GM19438 (cell line): ENCODE data around the gene DENND4B.
"Not testable (repeated sequence)": the region's sequence is repeated elsewhere in the genome, so short reads cannot be mapped to it uniquely, and the experiment has no call there.

ENCODE experiments used
- ATAC-seq: cut with Tn5 transposase; IDR thresholded peaks from one replicate; pipeline ENCODE4 v1.9.1; 2021; ENCODE audit warnings: low read depth; ENCODE audit not compliant: unreplicated experiment

Gene DENND4B, protein sequence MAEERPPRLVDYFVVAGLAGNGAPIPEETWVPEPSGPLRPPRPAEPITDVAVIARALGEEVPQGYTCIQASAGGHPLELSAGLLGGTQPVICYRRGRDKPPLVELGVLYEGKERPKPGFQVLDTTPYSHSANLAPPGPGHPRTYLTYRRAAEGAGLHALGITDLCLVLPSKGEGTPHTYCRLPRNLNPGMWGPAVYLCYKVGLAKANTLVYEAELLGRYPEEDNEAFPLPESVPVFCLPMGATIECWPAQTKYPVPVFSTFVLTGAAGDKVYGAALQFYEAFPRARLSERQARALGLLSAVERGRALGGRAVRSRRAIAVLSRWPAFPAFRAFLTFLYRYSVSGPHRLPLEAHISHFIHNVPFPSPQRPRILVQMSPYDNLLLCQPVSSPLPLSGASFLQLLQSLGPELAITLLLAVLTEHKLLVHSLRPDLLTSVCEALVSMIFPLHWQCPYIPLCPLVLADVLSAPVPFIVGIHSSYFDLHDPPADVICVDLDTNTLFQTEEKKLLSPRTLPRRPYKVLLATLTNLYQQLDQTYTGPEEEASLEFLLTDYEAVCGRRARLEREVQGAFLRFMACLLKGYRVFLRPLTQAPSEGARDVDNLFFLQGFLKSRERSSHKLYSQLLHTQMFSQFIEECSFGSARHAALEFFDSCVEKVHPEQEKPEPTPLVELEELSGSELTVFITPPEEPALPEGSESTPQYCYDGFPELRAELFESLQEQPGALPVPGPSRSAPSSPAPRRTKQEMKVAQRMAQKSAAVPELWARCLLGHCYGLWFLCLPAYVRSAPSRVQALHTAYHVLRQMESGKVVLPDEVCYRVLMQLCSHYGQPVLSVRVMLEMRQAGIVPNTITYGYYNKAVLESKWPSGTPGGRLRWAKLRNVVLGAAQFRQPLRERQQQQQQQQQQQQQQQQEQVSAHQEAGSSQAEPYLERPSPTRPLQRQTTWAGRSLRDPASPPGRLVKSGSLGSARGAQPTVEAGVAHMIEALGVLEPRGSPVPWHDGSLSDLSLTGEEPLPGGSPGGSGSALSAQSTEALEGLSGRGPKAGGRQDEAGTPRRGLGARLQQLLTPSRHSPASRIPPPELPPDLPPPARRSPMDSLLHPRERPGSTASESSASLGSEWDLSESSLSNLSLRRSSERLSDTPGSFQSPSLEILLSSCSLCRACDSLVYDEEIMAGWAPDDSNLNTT (N-terminal part only)

DNA sequence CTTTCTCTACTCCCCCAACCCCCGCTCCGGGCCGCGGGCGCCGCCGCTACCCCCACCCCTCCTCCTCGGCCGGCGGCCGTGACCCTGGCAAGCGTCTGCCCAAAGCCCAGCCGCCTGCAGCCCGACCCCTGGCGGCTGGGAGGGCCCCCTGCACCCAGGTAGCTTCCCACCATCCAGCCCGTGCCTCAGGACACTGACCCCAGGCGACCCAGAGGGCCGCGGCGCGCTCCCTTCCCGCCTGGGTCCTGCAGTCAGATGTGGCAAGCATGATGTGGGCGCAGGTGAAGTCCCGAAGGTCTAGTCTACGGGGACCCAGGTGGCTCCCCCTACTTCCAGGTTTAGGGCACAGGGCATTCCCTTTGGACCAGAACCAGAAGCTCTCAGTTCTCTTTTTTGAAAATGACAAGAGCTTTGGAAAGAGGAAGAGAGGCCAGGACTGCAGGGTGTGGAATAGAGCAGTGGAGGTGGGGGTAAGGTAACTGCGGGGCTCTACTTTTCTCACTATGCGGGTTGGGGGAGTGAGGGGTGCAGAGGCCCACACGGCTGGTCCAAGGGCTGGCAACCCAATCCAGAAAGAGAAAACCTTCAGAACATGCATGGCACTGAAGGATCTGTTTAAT, at the start of gene DENND4B:
Gene DENND4B (minus strand): TSS at position 97 of the 620 bp plus-strand sequence. CDS start 2,344 bp downstream, outside the sequence.
- peak; percentile 65 for ATAC-seq

DNA sequence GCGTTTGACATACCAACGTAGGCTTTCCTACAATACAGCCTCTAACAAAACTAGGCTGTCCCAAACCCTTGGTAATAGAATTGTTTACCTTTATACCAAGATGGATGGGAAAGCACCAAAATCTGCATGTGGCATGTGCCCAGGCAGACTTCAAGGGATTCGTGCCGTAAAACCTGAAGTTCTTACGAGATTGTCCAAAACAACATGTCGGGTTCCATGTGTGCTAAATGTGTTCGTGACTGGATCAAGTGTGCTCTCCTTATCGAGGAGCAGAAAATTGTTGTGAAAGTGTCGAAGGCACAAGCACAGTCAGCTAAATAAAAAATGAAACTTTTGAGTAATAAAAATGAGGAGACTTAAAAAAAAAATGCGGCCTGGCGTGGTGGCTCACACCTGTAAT, 49.1 kb upstream of the DENND4B start:
- ATAC-seq: no peak

DNA sequence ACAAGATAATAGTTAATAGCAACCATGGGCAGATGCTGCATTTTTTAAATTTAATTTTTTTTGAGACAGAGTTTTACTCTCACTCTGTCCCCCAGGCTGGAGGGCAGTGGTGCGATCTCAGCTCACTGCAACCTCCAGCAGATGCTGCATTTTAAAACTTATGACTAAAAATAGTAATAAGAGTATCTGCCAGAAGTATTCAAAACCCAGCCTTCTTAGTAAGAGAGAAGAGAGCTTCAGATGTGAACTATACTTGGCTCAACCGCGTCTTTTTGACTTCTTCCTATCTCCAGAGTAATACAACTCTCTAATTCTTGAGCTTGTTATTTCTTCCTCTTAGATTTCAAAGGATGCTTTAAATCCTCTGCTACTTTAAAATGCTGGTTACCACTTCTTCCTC, 48.7 kb upstream of the DENND4B start:
- ATAC-seq: no peak

DNA sequence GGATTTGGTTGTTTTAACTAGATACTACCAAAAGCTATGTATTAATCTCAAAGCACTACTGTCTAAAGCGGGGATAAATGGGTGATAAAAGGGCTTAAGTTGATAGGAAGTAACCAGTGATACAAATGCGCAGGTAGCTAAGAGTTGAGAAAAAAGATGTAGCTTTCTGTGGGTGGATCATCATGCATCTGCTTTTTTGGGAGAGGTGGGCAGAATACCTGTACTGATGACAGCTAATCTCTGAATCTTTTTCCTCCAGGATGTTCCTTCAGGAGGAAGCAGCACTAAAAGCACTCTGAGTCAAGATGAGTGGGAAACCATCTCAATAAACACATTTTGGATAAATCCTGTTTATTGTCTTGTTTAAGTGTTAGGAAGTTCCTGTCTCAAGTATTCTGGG, 45.3 kb upstream of the DENND4B start:
- no peak for ATAC-seq

DNA sequence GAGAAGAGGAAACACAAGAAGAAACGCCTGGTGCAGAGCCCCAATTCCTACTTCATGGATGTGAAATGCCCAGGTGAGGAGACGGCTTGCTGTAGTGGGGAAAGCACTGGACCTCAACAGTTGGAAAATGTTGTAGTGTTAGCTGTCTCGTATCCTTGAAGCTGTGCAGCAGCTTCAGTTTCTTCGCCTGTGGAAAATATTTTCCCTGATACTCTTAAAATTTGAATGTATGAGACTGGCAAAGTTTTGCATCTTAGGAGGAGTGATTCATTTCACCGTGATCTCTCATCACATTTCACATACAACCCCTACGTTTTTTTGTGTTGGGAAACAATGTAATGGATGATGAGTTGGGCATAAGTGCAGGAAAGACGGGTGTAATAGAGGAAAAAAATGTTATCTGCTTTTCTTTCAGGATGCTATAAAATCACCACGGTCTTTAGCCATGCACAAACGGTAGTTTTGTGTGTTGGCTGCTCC, 44.7 kb upstream of the DENND4B start:
- ATAC-seq: no peak

DNA sequence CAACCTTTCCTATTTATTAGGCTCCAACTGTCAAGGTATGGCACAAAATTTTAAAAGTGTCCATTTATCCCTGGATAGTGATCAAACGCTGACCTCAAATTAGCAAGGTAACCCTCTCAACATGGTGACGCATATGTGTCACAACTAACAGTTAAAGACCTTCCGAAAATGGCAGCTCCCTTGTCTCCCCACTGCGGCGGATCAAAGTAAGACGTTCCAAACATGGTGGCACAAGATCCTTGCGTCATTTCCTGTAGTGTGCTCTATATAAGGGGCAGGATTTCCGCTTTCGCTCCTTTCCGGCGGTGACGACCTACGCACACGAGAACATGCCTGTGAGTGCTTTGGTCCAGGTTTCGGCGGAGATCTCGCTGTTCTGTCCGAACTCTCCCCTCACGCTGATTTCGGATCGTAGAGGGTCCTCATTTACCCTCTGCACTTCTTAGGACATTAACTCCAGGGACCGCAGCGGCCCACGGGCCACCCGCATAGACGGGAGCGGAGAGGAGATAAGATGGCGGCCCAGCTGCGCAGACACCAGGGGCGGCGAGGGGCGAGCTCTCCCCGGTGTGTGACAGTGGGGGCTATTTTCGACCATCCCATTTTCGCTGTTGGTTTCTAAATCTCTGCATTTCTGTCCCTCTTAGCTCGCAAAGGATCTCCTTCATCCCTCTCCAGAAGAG, 44.1 kb upstream of the DENND4B start, which contains the start of gene RPS27:
Gene RPS27 (plus strand): TSS at position 295 of the 683 bp plus-strand sequence. CDS start 35 bp downstream, at position 330.
- ATAC-seq: peak; percentile 52

DNA sequence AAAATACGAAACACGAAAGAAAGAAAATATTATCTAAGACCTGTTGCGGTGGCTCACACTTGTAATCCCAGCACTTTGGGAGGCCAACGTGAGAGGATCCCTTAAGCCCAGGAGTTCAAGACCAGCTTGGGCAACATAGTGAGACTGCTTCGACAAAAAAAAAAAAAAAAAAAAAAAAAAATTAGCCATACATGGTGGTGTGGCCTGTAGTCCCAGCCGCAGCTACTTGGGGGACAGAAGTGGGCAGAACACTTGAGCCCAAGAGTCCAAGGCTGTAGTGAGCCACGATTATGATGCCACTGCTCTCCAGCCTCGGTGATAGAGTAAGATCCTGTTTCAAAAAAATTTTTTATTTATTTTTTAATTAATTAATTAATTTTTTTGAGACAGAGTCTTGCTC, 41.1 kb upstream of the DENND4B start:
- ATAC-seq: no peak

DNA sequence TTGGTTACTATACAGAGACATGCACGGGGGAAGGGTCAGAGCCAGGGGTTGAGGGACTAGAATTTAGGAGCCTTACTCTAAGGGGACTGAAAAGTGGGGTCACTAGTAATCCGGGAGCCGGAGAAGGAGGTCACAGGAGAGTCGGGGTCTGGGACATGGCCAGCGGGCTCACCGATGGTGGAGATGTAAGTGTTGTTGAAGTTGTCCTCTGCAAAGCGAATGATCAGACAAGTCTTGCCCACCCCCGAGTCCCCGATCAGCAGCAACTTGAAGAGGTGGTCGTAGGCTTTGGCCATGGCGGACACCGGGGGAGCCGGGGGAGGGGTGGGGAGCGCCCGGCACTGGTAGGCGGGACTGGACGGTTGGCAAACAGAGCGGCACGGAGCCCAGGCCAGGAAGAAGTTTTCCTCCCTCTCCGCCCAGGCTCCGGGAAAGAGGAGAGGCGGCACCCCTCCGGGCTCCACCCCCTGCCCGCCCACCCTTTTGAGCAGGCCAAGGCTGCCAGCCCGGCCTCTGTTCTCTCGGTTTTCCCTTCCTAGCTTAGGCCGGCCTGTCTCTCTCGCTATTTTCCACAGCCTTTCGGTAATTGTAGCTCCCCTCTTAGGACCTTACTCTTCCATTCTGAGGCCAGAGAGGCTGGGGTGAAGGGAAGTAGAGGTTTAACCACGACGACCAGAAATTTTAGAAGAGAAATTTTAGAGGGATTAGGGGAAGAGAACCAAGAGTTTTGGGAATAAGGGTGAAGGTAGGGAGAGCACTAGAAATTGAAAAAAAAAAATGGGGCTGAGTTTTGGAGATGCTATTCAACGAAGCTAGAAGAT, 39.6 kb upstream of the DENND4B start, which contains the start of gene RAB13:
Gene RAB13 (minus strand): TSS at position 399 of the 821 bp plus-strand sequence. CDS start 103 bp downstream, at position 296.
- no peak for ATAC-seq

DNA sequence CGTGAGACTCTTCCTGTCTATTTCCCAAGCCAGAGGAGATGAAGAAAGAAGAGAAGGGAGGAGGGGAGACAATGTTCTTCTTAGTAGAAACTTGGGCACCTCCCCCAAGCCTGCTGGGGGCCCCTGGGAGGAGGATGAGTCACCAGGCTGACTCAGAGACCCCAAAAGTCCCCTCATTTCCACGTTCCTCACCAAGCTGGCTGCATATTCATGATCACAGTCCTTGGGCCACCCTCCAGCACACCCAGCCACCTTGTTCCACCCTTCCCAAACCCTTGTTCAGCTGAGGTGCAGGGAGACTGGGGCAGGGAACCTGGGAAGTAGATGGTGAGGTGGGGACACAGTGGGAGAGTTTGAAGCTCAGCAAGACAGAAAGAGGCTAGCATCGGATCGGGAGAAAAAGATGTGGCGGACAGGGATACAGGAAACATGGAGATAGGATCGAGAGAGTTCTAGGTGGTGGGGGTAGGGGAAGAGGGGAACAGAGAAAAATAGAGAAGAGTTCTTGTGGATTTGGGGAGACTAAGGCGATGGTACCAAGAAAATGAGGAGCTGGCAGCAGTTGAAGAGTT, 38.9 kb upstream of the DENND4B start:
- ATAC-seq: no peak

DNA sequence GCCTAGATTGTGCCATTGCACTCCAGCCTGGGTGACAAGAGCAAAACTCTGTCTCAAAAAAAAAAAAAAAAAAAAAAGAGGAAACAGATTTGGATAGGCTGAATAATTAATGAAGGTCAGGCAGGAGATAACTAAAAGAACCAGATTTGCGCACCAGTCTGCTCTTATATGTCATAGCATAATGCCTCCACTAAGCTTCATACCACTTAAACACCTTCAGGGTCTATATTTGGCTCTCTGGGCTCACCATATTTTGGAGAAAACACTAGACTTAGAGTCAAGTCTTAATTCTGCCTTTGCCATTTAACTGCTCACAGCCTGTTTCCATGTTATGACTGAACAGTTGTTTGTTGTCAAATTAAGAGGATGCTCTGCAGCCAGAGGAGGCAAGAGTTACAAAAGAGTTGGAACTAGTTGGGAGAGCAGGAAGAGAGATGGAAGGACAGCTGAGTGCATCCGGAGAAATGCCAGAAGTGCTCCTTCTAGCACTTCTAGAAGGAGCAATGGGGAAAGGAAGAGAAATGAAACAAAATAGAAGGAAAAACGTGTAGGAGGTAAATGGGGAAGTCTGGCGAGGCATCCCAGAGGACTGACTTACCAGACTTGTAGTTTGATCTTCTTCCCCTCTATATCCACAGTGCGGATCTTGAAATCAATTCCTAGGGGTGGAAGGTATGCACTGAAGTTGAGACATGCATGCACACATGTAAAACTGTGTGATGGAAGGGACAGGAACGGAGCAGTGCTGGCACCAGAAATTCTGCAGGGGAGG, 37.8 kb upstream of the DENND4B start:
- no peak for ATAC-seq

DNA sequence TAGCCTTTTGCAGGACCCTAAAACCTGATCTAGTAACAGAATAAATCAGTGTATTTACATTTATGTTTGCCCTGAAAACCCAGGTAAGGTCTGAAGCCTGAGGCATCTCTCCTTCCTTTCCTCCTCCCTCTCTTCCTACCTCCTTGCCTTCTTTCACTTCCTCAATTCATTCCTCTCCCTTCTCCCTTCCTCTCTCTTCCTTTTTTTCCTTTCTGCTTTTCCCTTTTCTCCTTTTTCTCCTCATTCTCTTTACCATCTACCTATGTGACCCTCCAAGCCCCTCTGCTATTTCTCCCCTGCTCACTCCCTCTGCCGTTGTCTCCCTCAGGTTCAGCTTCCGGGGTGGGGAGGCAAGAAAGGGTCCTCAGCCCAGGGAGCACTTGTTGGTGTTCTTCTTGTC, 35.2 kb upstream of the DENND4B start:
- ATAC-seq: not testable (repeated sequence)

DNA sequence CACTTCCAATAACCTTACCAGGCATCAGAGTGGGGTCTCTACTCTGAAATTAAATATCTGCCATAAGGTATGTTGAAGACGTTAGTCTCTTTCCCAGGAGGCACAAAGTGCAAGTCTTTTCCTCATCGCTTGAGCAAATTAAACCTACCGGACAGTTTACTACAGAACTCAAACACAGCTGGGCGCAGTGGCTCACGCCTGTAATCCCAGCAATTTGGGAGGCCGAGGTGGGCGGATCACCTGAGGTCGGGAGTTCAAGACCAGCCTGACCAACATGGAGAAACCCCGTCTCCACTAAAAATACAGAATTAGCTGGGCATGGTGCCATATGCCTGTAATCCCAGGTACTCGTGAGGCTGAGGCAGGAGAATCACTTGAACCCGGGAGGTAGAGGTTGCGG, 32.6 kb upstream of the DENND4B start:
- ATAC-seq: not testable (repeated sequence)

DNA sequence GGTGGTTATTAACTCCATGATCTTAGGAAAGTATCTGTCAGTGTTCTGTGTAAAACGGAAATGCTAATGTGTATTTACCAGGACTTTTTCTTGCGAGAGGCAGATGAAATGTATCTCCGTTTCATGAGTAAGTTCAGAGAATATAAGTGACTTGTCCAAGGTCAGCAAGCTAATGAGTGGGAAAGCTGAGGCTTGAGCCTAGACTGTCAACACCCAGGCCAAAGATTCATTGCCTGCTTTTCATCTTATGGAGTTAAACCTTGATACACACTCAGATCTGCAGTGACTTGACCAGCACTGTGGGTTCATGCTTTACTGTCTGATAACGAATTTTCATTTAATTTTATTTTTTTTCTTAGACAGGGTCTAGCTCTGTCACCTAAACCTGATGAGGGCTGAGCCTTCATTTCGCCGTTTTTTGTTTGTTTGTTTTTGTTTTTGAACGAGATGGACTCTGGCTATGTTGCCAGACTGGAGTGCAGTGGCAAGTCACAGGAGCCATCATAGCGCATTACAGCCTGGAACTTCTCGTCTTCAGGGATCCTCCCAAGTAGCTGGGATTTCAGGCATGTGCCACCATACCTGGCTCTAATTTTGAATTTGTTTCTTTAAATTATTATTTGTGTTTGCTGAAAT, 31.9 kb upstream of the DENND4B start:
- ATAC-seq: no peak

DNA sequence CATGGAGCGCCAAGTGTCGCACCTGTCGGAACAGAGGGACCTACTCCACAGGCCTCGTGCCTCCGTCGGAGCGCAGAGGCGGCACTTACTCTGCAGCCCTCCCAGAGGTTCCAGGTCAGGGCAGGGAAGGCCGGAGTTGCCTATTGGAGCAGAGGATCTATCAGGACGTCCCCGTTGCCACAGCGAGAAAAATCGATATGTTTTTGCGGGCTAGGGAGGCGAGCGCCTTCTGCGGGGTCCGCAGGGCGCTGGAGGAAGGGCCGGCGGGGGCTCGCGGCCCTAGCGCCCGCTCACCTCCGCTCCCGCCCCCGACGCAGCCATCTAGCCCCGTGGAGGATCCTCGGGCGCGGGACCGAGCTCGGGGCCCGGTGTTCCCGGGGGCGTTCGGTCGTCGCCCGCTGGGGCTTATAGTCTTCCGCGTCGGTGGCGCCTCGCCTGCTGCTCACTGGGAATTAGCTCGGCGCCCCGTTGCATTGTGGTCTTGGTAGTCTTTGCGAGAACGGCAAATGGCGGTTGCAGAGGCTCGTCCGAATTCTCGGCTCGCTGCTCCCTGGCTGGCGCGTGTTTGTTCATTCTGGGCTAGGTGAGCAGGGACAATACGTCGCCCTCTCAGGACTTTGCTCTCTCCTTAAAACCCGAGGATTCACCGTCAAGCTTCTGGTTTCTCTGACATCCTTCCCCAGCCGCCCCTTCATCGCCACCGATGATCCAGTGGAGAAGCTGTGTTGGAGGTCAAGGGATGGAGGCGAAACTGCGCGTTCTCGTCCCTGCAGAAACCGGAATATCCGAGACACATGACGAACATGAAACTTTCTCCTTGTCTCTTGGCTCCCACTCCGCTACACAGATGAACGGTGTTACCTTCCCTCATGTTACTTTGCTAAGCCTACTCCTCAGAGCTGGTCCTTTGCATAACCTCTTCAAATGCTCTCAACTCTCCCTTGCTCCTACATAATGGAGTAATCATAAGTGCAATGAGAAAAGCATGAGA, 31.0 kb upstream of the DENND4B start, which contains the start of gene JTB:
Gene JTB (minus strand): TSS at position 425 of the 991 bp plus-strand sequence. CDS start 422 bp downstream, at position 3.
- peak; percentile 74 for ATAC-seq

DNA sequence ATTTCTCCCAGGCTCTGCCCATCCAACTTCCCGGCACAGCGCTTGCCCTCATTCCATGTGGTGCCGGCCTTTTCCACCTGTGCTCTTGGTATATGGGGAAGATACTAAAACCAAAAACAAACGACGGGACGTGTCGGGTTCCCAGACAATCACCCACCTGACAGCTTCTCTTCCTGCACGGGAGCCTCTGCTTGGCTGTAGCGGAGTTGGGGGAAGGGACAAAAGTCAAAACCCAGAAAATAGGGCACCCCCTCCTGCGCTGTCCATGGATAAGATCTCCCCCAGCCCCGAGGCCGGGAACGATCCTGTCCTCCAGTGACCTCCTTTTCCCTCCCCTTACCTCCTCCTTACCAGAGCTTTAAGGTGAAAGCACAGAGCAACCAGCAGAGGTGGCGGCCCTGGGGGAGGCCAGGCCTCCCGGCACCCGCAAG, 30.3 kb upstream of the DENND4B start:
- no peak for ATAC-seq

DNA sequence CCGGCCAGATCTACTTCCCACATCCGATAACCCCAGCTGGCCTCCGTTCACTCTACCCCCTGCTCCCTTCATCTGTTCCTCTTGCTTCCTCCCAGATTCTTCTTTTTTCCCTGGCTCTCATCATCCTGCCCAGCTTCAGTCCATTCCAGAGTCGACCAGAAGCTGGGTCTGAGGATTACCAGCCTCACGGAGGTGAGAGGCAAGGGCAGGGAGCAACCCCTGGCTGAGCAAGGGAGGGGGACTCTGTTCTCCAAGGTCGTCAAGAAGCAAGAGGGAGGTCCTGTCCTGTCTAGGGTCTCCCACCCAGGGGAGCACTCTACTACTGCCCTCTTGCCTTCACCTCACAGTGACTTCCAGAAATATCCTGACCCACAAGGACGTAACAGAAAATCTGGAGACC, 27.0 kb upstream of the DENND4B start:
- no peak for ATAC-seq
